ENCODE data around the gene CDKN2AIP. TPM values are rescaled to one million over a fixed set of nuclear protein-coding genes. Genes with fewer than 3 reads are reported as not detected.

Gene CDKN2AIP
- total RNA-seq, 1 experiment from 2014 or later: 24.0 TPM

DNA sequence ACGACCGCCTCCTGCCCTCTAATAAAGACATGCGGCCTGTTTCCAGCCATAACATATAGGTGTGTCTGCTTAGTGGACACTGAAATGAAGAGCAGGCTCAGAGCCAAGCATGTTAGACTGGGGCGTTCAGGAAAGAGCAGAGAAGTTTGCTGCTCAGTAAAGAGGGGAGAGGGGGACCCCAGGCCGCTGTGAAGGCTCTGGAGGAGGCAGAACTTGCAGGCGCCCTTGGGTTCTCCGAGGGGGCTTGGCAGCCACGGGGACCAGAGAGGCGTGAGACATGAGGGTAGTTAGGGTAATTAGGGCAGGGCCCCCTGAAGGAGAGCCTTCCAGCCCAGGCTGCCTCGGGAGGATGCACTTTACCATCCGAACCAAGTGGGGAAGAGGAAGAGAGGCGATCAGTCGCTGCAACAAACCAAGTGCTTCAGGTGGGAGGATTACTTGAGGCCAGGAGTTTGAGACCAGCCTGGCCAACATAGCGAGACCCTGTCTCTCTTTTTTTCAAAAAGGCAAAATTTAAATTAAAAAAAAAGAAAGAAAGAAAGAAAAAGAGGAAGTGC, 46.6 kb upstream of the CDKN2AIP start:
- Mint-ChIP-seq H3K36me3 (ENCODE audit: insufficient read depth in 1 of 3, low read depth in 3 of 3) (no peaks in the 10 kb centered on the region), H3K27ac (no peak overlapping the region; a peak in 1 of 7 replicates), H3K27me3 (ENCODE audit: low read depth) (peaks cover 31% of the 10 kb centered on the region), H3K4me1 (peaks cover 6 to 19% of the 10 kb centered on the region in 2 experiments), H3K4me3 (peak overlapping the region; percentile 2 to 65; a peak in 3 of 5 replicates), H3K9me3 (no peaks in the 10 kb centered on the region)
- Histone ChIP-seq H3K4ac (ENCODE audit: low read depth, low read length) (no peak overlapping the region), H2BK15ac (ENCODE audit: low read depth, low read length) (no peak overlapping the region), H3K4me1 (ENCODE audit: insufficient read depth, low read length) (no peaks in the 10 kb centered on the region), H4K8ac (replicated peaks; ENCODE audit: insufficient read length, low read depth, low read length) (no peak overlapping the region), H3K9me3 (ENCODE audit: control insufficient read depth, low read depth, low read length) (no peaks in the 10 kb centered on the region), H3K79me1 (ENCODE audit: insufficient read depth, low read depth, low read length, poor library complexity, severe bottlenecking) (no peaks in the 10 kb centered on the region), H4K20me1 (ENCODE audit: control insufficient read depth, insufficient read depth, insufficient read length) (no peaks in the 10 kb centered on the region), H2BK120ac (ENCODE audit: low read depth, low read length, poor library complexity, severe bottlenecking) (no peak overlapping the region), H3K18ac (ENCODE audit: insufficient read length, low read depth, low read length) (no peak overlapping the region), H3K56ac (ENCODE audit: insufficient read length, low read depth, low read length) (no peak overlapping the region), H3K79me2 (ENCODE audit: insufficient read depth, low read length) (no peaks in the 10 kb centered on the region), H3K27me3 (ENCODE audit: insufficient read depth, low read length) (no peaks in the 10 kb centered on the region; the same call in 1 of the 2 replicates), H3K9ac (ENCODE audit: extremely low read depth, insufficient read length, low read length) (no peak overlapping the region), H4K5ac (ENCODE audit: insufficient read length, low read depth, low read length) (no peak overlapping the region), H2BK20ac (ENCODE audit: low read depth, low read length, poor library complexity, severe bottlenecking) (no peak overlapping the region), H2BK12ac (ENCODE audit: insufficient read length, low read depth, low read length) (no peak overlapping the region), H3K14ac (ENCODE audit: insufficient read depth, low read length) (no peak overlapping the region), H3T11ph (ENCODE audit: low read length) (no peak overlapping the region), H2AFZ (ENCODE audit: low read length) (no peak overlapping the region), H3K27ac (ENCODE audit: insufficient read length, low read depth, low read length) (no peak overlapping the region), H3K23me2 (ENCODE audit: insufficient read length, low read depth, low read length, poor library complexity, severe bottlenecking) (peaks cover 4% of the 10 kb centered on the region), H2AK5ac (ENCODE audit: insufficient read length, low read length) (no peak overlapping the region), H2BK5ac (ENCODE audit: insufficient read length, low read length) (no peak overlapping the region), H3K4me2 (ENCODE audit: insufficient read depth, insufficient read length, low read length) (peak overlapping the region; percentile 37), H4K91ac (ENCODE audit: insufficient read length, low read depth, low read length) (no peak overlapping the region), H3K23ac (ENCODE audit: insufficient read length, low read depth, low read length) (no peak overlapping the region)
- no CpG with 5 or more reads among the region's 14 CpGs for WGBS (ENCODE audit: extremely low coverage, insufficient read length, low lambda C conversion rate)
- TF ChIP-seq, protein P1, sequence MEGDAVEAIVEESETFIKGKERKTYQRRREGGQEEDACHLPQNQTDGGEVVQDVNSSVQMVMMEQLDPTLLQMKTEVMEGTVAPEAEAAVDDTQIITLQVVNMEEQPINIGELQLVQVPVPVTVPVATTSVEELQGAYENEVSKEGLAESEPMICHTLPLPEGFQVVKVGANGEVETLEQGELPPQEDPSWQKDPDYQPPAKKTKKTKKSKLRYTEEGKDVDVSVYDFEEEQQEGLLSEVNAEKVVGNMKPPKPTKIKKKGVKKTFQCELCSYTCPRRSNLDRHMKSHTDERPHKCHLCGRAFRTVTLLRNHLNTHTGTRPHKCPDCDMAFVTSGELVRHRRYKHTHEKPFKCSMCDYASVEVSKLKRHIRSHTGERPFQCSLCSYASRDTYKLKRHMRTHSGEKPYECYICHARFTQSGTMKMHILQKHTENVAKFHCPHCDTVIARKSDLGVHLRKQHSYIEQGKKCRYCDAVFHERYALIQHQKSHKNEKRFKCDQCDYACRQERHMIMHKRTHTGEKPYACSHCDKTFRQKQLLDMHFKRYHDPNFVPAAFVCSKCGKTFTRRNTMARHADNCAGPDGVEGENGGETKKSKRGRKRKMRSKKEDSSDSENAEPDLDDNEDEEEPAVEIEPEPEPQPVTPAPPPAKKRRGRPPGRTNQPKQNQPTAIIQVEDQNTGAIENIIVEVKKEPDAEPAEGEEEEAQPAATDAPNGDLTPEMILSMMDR (conservative IDR thresholded peaks at IDR 0.05): no peak
- DNase-seq: no peak

Data from H9 (cell line).